Measurements from ENCODE around the gene CDH16.

GRCh38 chr16:66948837-66949225 lies 30.1 kb upstream of the CDH16 start:
- TF ChIP-seq, protein P1, sequence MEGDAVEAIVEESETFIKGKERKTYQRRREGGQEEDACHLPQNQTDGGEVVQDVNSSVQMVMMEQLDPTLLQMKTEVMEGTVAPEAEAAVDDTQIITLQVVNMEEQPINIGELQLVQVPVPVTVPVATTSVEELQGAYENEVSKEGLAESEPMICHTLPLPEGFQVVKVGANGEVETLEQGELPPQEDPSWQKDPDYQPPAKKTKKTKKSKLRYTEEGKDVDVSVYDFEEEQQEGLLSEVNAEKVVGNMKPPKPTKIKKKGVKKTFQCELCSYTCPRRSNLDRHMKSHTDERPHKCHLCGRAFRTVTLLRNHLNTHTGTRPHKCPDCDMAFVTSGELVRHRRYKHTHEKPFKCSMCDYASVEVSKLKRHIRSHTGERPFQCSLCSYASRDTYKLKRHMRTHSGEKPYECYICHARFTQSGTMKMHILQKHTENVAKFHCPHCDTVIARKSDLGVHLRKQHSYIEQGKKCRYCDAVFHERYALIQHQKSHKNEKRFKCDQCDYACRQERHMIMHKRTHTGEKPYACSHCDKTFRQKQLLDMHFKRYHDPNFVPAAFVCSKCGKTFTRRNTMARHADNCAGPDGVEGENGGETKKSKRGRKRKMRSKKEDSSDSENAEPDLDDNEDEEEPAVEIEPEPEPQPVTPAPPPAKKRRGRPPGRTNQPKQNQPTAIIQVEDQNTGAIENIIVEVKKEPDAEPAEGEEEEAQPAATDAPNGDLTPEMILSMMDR (IDR thresholded peaks at IDR 0.05) = no peak
- no peak for TF ChIP-seq POLR2A (IDR thresholded peaks at IDR 0.05)
- TF ChIP-seq POLR2AphosphoS5 (IDR thresholded peaks at IDR 0.05) = no peak
- no peak for TF ChIP-seq EP300 (IDR thresholded peaks at IDR 0.05; ENCODE audit: low read depth)
